ENCODE measurements around the gene C5AR1.

DNA sequence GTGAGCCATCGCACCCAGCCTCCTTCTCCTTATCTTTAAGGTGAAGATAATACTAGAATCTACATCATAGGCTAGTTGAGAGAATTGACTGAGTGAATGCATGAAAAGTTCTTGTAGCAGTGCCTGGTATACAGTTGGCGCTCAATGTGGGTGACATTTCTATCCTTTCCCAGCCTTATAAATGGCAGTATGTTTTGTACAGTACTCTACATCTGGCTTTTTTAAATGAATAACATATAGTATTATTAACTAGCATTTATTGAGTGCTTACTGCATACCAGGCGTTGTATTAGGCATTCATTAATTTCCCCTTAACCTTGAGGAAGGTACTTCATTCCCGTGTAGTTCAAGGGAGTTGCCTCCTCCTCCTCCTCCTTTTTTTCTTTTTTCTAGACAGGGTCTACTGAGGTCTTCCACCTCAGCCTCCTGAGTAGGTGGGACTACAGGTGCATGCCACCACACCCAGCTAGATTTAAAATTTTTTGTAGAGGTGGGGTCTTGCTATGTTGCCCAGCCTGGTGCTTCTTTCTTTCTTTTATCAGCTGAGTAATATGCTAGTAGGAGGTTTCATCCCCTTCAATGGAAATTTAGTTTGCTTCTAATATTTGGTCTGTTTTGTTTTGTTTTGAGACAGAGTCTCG lies 2.8 kb downstream of the C5AR1 start:
- TF ChIP-seq, protein P1, sequence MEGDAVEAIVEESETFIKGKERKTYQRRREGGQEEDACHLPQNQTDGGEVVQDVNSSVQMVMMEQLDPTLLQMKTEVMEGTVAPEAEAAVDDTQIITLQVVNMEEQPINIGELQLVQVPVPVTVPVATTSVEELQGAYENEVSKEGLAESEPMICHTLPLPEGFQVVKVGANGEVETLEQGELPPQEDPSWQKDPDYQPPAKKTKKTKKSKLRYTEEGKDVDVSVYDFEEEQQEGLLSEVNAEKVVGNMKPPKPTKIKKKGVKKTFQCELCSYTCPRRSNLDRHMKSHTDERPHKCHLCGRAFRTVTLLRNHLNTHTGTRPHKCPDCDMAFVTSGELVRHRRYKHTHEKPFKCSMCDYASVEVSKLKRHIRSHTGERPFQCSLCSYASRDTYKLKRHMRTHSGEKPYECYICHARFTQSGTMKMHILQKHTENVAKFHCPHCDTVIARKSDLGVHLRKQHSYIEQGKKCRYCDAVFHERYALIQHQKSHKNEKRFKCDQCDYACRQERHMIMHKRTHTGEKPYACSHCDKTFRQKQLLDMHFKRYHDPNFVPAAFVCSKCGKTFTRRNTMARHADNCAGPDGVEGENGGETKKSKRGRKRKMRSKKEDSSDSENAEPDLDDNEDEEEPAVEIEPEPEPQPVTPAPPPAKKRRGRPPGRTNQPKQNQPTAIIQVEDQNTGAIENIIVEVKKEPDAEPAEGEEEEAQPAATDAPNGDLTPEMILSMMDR (conservative IDR thresholded peaks at IDR 0.05; ENCODE audit: low read length): no peak
- no peak for TF ChIP-seq EZH2phosphoT487 (IDR thresholded peaks at IDR 0.05; ENCODE audit: borderline replicate concordance)

All from Loucy (cell line).